GM21360 (cell line): ENCODE data around the gene FZD10.

Experiments
- ATAC-seq: cut with Tn5 transposase; IDR thresholded peaks from one replicate; pipeline ENCODE4 v1.9.1; 2021; ENCODE audit warnings: mild to moderate bottlenecking, moderate library complexity; ENCODE audit not compliant: unreplicated experiment

The FZD10 gene

GRCh38 chr12:130162267-130162666, at the start of gene FZD10:
FZD10 (plus strand) TSS chr12:130162464; CDS start chr12:130162943, 479 bp downstream.
- no peak for ATAC-seq

DNA sequence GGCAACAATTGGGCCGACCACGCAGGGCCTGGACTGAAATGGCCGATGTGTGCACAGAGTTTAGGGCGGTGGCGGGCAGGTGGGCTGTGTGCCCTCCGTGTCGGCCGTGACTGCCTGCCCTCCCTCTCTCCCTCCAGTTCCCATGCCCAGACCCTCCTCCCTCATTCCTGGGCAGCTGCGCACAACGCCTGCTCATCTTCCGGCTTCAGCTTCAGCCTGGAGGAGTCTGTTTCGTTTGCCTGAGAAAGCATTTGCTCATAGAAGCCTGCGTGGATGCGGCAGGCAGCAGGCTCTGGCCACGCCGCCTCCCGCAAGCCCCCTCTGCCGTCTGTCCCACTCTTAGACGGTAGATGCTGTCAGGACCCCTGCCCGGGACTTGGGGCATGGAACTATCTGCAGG, 47.3 kb upstream of the FZD10 start:
- ATAC-seq = no peak

- ATAC-seq = no peak
Observed at GRCh38 chr12:130115646-130116045, 46.6 kb upstream of the FZD10 start.

DNA sequence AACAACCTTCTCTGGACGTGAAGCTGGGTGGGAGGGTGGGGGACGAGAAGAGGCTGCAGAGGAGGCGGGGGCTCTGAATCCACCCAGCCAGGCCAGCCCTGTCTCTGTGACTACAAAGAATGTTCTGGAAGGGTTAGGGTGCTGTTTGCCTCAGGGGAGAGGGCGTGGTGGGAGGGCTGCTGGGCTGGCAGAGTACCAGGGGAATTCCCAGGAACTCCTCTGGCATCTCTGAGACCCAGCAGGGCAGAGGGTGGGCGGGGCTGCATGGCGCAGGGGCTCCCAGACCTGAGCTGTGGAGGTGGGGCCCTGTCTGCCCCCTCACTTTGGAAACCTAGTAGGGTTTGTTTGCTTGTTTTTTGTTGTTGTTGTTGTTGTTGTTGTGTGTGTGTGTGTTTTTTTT, 45.5 kb upstream of the FZD10 start:
- ATAC-seq = no peak

- no peak for ATAC-seq
Observed at GRCh38 chr12:130117233-130117632, 45.0 kb upstream of the FZD10 start.

DNA sequence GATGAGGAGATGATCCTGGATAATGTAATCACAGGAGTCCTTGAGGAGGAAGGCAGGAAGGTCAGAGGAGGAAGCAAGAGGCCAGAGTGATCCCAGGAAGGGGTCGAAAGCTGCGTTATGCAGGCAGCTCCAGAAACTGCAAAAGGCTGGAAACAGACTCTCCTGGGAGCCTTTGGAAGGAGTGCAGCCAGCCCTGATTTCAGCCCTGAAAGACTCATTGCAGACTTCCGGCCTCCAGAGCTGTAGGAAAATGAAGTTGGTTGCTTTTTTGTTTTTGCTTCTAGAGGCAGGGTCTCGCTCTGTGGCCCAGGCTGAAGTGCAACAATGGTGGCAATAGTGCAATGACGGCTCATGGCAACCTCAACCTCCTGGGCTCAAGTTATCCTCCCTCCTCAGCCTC, 44.6 kb upstream of the FZD10 start:
- ATAC-seq = no peak

GRCh38 chr12:130118181-130118580, 44.1 kb upstream of the FZD10 start:
- ATAC-seq = no peak

DNA sequence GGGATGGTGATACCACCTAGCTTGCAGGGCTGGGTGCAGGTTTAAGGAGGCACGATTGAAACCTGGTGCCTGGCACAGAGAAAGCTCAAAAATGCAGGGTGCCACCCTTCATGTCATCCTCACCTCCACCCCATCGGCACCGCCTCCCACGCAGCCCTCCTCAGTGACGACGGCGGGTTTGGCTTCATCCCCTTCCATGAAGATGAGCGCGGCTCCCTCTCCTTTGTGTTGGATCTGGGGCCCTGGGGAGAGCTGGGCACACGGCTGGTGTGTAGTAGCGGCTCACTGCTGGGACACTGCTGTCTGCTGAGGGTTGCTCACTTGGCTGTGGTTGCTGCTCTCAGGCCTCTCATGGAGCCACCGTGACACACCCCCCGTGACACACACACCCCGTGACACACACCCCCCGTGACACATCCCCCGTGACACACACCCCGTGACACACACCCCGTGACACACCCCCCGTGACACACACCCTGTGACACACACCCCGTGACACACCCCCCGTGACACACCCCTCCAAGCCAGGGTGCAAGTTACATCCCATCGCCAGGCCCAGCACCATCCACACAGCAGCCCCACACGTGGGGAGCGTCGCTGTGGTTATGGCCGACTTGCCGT, 42.9 kb upstream of the FZD10 start:
- ATAC-seq = no peak

DNA sequence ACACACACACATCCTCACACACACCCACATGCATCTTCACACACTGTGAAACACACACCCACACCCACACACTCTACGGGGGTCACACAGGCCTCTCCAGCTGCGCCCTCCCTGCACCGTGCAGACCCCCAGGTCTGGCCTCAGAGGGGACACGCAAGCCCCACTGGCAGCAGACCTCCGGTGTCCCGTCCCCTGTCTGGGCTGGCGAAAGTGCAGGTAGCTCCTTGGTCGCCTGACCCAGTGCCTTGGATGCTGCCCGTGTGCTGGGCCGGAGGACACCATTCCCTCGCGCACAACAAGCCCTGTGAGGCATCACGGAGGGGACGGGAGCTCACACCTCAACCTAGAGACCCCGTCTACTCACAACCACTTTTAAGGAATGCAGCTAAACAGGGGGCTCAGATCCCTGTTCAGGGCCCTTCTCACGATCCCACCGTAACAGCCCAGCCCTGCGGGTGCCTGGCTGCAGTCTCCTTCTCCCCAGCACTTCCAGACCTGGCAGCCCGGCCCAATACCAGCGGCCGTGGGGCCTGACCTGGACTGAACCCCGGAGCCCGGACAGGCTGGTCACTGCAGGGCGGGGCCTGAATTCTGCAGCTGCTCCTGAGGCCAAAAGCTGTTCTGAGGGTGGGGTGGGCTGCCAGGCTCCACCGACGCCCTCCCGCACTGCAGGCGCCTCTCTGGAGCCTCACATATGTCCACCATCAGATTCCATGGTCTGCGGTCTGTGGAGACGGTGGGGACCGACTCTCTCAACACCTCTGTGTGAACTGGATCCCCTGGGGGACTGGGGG, 42.1 kb upstream of the FZD10 start:
- ATAC-seq = no peak

DNA sequence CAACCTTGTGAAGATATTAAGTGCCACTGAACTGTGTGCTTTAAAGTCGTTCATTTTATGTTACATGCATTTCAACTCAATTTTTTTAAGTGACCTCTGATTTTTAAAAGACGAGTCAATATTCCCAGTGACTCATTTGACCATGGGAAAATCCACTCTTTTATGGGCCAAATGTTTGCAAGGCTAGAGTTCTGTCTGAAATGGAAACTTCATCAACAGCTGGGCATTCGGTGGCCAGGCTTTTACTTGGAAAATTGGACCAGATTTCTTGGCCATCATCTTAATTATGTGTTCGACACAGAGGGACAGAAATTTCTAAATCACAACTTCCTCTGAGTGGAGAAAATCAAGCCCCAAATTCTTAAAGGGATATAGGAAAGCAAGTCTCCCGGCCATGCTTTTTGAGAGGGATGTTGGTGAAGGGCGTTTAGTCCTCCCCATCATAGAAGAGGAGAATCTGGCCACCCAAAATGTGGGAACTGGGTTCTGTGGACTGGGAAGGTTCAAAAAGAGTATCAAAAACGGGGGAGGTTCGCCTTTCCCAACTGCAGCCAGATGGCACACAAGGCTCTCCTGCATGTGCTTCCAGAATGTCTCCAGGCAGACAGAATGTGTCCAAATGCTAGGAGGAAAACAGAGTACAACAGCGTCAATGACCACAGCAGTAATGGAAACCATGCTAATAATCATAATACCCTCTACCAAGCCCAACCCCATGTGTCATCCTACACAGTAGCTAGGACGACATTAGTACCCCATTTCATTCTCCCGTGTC, 40.9 kb upstream of the FZD10 start:
- ATAC-seq = no peak

GRCh38 chr12:130122356-130122755, 39.9 kb upstream of the FZD10 start:
- no peak for ATAC-seq

GRCh38 chr12:130124106-130124505, 38.2 kb upstream of the FZD10 start:
- no peak for ATAC-seq

- ATAC-seq = no peak
Observed at GRCh38 chr12:130124605-130125244, 37.5 kb upstream of the FZD10 start.

GRCh38 chr12:130126023-130126432, 36.2 kb upstream of the FZD10 start:
- no peak for ATAC-seq

DNA sequence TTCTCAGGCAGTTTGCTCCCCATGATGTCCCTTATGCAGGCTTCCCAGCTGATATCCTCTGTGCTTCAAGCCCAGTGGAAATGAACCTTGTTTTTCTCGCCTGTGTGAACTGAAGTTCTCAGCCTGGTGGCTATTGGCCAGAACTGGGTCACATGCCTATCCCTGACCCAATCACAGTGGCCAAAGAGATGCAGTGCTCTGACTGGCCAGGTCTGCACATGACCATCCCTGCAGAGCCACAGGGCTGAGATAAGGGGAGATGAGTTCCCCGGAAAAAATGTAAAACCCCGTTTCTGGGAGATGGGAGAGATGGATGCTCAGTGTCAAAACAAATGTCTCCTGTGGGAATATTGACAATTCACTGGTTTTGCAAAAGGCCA, 34.7 kb upstream of the FZD10 start:
- ATAC-seq = no peak

DNA sequence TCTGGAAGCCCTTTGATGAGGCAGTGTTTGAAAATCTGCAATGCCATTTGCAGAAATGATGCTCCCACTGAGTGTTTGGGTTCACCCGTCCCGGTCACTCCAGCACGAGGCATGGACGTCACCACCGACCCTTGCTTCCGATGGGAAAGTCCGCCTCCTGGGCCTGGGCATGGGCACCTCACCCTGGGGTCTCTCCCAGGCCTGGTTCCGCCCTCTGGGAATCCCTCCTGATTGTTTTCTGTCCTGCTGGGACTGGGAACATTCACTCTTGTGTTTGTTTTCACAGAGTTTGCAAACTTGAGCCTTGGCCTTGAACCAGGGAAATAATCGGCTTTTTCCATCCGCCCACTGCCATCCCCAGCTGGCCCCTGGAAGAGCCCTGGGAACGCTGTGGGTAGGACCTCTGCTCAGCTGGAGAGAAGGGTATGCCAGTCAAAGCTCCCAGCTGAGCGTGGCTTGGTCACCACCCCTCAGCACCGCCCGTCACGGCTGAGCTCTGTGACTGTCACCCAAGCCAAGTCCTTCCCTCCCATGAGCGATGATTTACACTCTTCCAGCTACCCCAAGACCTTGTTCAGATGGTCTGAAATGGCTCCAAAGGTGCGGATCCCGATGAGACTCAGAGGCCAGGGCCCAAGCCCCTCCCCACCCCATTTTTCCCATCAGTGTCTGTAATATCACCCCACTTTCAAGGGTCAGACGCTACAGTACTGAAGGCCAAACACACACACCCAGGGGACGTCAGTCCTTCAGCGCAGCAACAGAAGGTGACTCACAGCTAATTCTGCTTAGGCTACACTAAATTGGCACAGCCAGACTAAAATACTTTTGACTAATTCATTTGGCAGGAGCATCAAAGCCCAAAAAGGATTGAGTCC, 34.1 kb upstream of the FZD10 start:
- ATAC-seq = no peak

GRCh38 chr12:130128790-130129735, 33.2 kb upstream of the FZD10 start:
- ATAC-seq = no peak

DNA sequence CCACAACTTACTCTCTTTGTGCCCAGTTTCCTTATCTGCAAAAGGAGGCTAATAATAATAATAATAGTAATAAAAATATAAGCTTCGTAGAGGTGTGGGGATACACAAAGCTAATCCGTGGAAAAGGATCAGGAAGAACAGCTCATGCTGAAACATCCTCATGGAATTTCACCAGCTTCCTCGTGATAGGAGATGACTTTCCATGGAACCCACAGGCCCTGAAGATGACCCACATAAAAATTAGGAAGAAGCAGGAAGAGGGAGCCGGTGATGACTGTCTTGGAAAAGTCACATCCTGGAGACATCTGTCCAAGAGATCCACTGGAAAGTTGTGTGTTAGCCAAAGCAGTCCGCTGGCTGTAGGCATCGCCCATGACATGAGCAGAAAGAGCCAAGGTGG, 31.9 kb upstream of the FZD10 start:
- no peak for ATAC-seq

DNA sequence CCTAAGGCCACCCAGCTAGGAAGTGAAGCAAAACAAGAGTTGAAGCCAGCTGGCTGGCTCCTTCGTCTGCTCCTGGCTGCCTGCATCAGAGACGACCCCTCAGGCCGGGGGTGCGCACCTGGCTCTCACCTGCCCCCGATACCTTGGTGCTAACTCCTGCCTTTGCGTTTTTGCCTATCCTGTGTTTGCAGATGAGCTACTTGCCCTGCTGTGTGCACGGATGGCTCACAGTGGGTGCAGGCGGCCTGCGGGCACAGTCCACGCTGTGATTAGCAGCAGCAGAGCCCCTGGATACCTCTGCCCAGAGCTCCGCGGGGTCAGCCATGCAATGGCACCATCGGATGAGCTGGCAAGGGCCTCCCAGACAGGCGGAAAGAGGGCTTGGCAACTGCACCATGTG, 31.2 kb upstream of the FZD10 start:
- no peak for ATAC-seq
